Suppressor macrophage treated with lipopolysaccharide for 1 hour (primary cell): ENCODE data around the gene DDX42.

Experiments used
- DNase-seq, 3 donors: peaks; one replicate each; pipeline ENCODE4 v3.0.0-alpha.2; 2020 to 2022

DDX42 gene, protein sequence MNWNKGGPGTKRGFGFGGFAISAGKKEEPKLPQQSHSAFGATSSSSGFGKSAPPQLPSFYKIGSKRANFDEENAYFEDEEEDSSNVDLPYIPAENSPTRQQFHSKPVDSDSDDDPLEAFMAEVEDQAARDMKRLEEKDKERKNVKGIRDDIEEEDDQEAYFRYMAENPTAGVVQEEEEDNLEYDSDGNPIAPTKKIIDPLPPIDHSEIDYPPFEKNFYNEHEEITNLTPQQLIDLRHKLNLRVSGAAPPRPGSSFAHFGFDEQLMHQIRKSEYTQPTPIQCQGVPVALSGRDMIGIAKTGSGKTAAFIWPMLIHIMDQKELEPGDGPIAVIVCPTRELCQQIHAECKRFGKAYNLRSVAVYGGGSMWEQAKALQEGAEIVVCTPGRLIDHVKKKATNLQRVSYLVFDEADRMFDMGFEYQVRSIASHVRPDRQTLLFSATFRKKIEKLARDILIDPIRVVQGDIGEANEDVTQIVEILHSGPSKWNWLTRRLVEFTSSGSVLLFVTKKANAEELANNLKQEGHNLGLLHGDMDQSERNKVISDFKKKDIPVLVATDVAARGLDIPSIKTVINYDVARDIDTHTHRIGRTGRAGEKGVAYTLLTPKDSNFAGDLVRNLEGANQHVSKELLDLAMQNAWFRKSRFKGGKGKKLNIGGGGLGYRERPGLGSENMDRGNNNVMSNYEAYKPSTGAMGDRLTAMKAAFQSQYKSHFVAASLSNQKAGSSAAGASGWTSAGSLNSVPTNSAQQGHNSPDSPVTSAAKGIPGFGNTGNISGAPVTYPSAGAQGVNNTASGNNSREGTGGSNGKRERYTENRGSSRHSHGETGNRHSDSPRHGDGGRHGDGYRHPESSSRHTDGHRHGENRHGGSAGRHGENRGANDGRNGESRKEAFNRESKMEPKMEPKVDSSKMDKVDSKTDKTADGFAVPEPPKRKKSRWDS

DNA sequence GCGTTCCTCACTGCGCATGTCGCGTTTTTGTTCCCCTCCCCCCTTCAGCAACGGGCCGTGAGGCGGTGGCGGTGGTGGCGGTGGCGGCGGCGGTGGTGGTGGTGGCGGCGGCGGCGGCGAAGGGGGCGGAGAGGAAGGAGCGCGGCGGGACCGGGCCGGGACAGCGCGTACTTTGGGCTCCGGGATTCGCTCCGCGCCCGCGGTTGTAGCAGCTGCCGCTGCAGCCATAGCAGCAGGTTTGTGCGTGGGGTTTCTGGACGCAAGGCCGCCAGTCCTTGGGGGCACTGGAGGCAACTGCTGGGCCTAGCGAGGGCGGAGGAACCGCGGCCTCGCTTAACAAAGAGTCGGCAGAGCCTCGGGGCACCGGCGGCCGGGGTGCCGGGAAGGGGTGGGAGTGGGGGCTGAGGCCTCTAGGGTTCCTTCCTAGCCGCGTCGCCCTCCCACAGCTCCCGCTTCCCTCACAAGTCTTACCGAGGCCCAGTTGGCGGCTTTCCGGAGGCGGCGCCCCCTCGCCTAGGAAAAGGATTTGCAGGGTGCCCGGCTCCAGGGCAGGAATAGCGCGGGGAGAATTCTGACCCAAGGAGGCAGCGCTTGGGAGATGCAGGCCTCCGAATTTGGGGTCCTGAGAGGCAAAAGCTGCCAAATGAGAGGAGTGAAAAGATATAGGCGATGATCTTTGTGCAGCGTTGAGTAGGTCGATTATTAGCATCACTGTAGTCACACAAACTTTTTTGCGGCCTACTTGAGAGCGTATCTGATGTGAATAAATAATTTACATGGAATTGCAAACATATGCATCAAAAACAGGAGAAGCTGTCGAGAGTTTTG lies at the start of gene DDX42:
Gene DDX42 (plus strand): TSS at position 30 of the 828 bp plus-strand sequence. CDS start 12,880 bp downstream, outside the sequence.
- DNase-seq: peak in 2 of 3 donors; percentile 50 to 95

DNA sequence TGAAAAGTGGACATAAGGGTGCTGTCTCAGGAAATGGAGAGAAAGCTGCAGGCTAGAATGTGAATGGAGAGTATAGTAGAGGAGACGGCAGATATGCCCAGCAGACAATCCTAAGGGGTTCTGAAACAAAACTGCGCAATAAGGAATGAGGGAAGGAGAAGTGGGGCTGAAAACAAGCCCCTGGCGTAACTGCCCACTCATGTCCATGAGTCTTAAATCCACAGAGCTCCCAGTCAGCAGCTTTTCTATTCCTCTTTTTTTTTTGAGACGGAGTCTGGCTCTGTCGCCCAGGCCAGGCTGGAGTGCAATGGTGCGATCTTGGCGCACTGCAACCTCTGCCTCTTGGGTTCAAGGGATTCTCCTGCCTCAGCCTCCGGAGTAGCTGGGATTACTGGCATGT lies 38.3 kb upstream of the DDX42 start:
- DNase-seq: peak in 2 of 3 donors; percentile 31 to 34

DNA sequence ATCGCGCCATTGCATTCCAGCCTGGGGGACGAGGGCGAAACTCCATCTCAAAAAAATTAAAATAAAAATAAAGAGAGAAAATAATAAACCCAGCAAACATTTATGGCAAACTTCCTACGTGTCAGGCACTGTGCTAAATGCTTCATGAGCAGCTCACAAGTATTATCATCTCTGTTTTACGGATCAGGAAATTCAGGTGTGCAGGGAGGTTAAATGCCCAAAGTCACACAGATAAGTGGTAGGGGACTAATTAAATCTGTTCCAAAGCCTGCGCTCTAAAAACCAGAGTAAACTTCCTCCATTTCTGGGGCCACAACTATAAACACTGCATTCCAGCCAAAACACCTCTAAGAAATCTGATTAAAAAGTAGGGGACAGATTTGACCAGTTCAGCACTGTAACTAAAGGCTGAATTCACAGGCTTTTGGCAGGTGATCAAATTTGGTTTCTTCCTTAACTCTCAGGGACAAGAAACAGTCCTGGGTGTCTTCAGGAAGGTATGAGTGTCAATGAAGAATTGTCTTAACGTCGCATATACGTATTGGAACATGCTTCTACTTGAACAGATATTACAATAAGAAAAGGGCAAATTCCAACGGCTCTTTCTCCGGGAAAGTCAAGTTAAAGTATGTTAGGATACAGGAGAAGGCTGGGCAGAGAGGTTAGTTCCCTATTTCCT lies 33.4 kb upstream of the DDX42 start:
- DNase-seq: no peak

DNA sequence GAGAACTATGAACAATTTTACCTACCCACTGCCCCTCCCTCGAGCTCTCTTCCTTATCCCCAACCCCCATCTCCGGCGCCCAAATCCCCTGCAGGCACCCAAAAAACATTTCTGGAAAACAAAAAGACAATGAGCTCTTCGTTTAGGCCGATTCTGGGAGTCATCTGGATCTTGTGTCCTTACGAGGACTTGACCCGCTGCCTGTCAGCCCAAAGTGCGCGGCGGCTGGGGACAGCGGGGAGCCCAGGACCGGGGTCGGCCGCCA lies 32.9 kb upstream of the DDX42 start:
- DNase-seq: peak in 1 of 3 donors; percentile 67

DNA sequence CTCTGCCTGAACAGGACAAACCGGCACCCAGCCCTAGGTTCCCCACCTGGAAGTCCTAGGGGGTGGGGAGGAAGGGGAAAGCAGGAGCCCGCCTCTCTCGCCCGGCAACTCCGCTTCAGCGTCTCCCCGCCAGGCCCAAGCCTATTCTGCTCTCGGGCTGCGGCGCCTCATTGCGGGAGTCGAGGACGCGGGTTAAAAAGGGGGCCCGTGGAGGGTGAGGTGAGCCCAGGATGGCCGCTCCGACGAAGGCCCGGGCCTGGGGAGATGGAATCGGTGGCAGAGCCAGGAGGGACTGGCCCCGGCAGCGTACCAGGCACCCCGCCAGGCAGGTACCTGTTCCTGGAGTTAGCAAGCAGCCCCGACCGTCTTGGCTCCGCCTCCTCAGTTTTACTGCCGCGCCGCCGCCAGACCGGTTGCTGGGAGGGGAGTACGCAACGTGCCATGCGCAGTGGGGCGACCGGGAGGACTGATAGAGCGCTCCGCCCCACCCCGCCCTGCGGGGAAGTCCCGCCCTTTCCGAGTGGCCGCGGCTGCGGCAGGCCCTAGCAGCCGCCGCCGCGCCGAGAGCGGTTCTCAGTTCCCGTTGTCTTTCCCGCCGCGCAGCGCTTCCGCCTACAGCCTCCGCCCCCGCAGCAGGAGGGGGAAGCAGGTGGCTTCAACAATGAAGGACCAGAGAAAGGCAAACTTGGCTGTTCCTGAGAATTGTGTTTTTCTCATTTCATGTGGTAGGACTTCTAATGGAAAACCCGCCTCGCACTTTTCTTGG lies 32.4 kb upstream of the DDX42 start, which contains the start of gene STRADA:
Gene STRADA (minus strand): TSS at position 392 of the 766 bp plus-strand sequence. CDS start 13,430 bp downstream, outside the sequence.
- peak; percentile 98 to 99 (median 98) for DNase-seq

DNA sequence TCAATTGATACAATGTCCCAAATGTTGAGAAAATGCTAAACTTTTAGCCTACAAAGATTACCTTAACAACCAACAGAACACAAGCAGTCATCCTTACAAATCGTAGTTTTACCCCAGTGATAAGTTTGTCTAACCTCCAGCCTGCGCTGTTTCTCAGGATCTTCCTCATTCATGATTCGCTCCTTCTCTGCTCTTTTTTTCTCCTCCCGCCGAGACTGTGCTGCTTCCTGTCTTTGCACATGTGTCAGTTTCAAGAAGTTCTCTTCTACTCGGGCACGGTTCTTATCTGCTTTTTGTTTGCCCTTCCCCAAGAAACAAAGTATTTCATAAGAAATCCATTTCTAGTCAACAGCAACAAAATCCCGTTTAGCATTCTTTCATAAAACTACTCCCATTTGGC lies 22.2 kb upstream of the DDX42 start:
- DNase-seq: peak; percentile 64 to 67 (median 66)

DNA sequence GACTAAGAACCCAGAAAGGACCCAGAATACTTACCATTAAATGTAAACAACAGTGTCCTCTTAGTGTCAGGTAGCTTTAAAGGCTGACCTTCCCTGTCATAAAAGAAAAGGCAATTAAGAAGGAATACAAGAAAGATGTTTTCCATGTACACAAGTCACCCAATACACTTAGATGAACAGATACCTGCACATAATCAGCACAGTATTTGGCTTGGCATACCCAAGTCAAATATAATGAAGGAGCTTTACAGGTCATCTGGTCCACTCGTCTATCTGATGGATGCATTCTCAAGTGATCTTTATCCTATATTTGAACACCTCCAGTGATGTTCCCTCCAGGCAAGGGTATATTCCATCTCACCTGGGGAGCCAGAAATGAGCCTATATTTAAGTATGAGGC lies 21.3 kb upstream of the DDX42 start:
- no peak for DNase-seq

DNA sequence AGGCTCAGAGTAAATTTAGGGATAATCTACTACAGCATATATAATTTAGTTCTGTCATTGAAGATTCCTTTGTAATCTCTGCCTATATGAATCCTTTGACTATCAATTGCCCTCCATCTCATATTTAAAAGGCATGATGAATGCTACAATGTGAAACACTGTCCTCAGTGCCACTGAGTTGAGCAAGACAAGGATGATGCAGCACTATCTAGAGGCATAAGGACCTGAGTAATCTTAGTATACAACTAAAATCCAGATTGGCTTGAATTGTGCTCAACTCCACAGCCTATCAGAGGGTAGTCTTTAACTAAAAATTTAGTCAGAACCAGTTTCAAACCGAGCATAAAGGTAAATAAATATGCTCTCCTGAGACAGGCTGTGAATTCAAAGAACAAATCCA lies 20.8 kb upstream of the DDX42 start:
- DNase-seq: peak; percentile 28 to 41 (median 41)

DNA sequence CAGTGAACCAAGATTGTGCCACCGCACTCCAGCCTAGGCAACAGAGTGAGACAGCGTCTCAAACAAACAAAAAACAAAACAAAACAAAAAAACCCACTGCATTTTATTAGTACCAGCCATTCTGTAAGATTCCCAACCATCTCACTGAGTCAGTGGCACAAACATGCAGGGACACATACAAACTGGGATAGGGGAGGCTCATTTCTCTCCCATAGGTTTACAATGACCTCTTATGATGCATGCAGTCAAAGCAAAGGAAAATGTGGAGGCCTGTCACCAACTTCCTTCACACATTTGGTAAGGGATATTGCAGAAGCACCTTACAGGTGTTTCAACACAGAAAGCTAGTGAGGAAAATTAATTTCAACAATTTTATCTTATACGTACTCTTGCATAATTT lies 19.9 kb upstream of the DDX42 start:
- DNase-seq: no peak

DNA sequence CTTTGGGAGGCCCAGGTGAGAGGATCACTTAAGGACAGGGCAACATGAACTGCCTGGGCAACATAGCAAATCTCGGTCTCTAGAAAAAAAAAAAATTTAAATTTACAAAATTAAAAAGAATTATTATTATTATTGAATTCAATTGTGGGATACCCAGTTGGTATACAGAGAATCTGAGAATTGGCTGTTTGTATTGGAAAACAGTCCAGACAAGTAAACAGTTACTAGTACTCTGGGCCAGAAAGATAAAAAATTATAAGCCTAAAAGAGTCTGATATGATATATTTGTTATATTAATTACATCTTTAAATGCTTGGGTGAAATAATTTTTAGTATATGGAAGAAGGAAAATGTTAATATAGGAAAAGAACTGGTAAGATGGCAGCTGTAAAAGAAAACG lies 15.5 kb upstream of the DDX42 start:
- no peak for DNase-seq

DNA sequence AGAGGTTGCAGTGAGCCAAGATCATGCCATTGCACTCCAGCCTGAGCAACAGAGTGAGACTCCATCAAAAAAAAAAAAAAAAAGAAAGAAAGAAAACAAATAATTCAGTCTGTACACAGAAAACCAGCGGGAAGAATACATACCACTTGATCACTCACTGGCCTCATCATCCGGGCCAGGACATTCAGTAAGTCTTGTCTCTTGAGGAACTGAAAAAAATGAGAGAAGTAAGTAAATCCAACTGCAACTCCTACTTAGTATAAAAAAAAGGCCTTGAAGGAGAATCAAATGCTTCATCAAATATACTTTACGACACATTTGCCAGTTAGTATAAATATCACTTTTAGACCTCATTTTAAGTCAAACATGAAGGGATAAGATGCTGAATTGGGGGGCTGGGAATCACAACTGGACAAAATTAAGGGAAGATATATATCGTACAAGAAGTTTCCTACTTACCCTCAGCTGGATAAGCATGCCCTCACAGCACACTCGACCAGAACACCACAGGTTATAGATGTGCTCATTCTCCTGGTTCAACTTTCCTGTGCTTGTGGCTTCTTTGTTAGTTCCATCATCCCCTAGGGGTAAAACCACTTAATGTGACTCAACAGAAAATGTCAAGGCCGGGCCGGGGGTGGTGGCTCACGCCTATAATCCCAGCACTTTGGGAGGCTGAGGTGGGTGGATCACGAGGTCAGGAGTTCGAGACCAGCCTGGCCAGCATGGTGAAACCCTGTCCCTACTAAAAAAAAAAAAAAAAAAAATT lies 13.0 kb upstream of the DDX42 start:
- DNase-seq: peak; percentile 35 to 56 (median 47)

DNA sequence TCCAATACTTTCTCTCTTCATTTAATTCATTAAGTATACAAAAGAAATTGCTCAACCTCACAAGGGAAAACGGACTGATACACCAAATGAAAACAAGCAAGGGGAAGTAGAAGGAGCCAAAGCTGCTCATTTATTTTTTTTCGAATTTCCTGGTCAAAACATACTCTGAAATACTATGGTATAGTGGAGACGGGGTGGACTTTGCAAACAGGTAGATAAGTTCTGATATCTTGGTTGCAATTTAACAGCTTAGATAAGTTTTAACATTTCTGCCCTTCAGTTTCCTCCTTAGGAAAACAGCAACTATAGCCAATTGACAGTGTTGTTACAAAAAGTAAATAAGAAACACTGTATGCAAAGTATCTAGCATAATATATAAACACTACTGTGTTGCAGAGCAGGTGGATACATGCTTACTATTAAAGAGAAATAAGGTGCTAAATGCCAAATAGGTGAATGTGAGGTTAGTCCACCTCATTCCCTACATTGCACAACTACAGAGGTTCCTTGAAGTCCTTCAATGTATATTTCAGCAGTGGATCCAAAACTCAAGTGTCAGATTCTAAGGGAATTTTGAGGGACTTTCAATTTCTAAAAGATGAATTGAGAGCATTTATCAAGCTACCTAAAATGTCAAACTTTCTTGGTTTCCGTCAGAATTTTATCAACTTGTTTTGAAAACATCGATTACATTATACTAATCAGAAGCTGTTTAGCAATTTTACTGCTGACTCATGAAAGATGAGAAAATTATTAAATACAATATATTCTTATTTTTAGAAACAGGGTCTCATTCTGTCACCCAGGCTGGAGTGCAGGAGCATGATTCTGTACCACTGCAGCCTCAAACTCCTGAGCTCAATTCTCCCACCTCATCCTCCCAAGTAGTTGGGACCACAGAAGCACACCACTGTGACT lies 11.6 kb upstream of the DDX42 start:
- DNase-seq: peak in 2 of 3 donors; percentile 42 to 43

DNA sequence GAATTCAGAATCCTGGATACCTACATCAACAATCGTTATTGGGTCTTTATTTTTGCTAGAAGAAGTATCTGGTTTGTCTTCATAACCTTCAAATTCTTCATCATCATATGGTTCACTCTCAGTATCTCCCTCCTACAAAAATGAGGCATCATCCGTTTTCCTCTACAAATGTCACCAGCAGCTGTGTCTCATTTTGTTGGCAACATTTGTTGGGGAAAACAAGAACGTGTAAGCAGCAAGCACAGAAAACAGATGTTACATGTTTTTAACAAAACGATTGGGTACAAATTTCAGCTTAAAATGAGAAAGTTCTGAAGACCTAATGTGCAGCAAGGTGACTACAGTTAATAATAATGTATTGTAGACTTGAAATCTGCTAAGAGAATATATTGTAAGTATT lies 9.3 kb upstream of the DDX42 start:
- DNase-seq: no peak

DNA sequence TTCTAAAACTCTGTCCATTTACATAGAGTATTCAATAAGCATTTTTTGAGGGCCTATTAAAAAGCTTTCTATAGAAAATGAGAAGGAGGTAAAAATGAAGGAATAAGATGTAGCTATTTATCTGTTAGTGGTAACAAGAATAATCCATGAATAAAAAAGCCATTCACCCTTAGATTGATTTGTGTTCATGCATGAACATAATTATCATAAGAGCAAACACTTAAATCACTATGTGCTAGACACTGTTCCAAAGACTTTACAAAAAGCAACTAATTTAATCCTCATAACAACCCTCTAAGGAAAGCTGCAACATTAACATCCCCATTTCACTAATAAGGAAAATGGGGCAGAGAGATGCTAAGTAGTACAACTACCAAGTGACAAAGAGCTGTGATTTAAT lies 7.2 kb upstream of the DDX42 start:
- DNase-seq: no peak

DNA sequence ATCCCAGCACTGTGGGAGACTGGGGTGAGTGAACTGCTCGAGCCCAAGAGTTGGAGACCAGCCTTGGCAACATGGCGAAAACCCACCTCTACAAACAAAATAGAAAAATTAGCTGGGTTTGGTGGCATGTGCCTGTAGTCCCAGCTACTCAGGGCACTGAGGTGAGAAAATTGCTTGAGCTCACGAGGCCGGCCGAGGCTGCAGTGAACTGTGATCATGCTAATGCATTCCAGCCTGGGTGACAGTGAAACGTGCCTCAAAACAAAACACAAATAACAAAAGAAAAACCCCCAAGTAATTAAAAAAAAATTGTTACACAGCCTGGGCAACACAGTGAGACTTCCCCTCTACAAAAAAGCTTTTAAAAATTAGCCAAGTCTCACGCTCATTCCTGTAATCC lies 5.5 kb upstream of the DDX42 start:
- no peak for DNase-seq

DNA sequence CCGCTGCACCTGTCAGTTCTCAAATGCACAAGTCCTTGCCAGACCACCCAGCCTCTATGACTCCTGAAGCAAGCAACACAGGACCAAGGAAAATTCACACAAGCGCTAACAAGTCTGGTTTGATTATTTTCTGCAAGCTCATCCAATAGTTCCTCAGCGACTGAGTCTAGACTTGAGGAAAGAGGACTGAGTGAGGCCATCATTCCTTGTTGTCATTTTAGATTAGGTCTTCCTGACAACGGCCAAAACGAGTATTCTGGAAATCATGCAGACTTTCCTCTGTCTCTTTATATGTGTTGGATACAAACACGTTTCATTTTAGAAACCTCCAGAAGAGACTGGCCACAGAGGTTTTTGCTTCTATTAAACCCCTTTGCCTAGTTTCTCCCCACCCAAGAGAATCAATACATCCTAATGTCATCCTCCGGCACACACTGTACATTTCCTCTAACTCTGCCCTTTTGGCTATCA lies 1.1 kb upstream of the DDX42 start:
- peak in 2 of 3 donors; percentile 22 to 29 for DNase-seq

DNA sequence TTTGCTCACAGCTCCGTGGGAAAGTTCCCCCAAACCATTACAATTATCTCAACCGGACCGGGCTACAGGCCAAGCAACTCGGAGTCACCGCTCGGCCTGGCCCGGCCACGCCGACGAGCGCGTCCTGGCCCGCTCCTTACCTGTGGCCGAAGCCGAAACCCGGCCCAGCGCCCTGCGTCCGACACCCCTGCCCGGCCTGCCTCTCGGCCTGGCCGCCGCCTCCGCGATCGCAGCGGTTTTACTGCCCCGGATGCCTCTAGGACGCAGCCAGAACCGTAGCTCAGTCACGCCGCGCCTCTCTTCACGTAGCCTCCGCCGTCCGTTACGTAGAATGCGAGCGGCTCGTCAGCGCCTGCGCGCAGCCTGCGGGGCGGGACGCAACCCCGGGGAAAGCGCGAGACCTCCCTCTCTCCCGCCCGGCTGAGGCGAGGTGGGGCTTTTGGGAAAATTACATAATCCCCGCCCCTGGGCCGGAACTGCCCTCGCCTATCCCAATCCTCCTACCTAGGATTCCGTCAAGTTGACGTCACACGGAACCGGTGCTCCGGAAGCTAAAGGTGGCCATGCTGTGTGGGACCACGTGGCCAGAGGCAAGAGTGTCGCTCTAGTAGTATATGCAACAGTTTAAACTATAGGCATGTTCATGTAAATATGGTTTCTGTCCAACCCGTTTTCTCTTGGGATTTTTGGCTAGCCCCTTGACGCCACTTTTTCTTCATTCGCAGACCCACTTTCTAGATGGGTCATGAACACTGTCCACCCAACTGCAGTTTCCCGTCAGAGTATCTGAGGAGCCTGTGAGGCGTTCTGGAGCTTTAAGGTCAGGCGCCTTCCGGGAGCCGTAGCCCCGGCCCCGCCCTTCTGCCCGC lies 464 bp upstream of the DDX42 start, which contains the start of gene CCDC47:
Gene CCDC47 (minus strand): TSS at position 326 of the 869 bp plus-strand sequence. CDS start 7,422 bp downstream, outside the sequence.
- DNase-seq: peak; percentile 99

DNA sequence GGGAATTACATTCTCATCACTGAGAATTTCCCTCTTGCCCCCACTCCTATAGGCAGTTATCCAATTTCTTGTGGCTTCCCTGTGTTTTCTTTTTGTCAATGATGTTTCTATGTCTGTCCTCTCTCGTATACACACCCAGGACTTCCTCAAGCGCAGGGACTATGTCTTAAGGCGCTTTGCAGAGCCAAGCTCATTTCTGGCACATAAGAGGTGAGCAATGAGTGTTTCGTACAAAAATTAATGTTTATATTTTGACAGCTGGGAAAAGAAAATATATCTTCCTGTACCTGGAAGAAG lies 947 bp downstream of the DDX42 start:
- peak; percentile 47 to 62 (median 60) for DNase-seq
